PFSK-1 (cell line): ENCODE data around the gene MAP1LC3A.

Experiments used
- FOXP2 ChIP-seq: optimal IDR thresholded peaks from 2 replicates; pipeline ENCODE3; 2011; ENCODE audit warnings: borderline replicate concordance, control low read depth, inconsistent platforms; ENCODE audit not compliant: insufficient read depth; ENCODE audit errors: extremely low read length, extremely low read depth
- POLR2AphosphoS5 ChIP-seq: IDR thresholded peaks from 2 replicates; pipeline ENCODE4 v1.6.1; 2012; ENCODE audit warnings: low read depth, mild to moderate bottlenecking, control low read depth, low read length, moderate library complexity
- REST ChIP-seq, 2 experiments: IDR thresholded peaks; 2 replicates each; pipeline versions ENCODE4 v1.6.1 to v1.8.0; 2011 to 2012; ENCODE audit warnings: low read depth in 2 of 2, low read length in 2 of 2, control low read depth in 1 of 2, inconsistent platforms in 1 of 2, mild to moderate bottlenecking in 1 of 2, moderate library complexity in 1 of 2; ENCODE audit not compliant: insufficient read depth in 1 of 2
- SIN3A ChIP-seq: IDR thresholded peaks from 2 replicates; pipeline ENCODE4 v1.6.1; 2012; ENCODE audit warnings: mild to moderate bottlenecking, low read length, moderate library complexity, borderline replicate concordance; ENCODE audit not compliant: insufficient read depth
- TAF1 ChIP-seq: IDR thresholded peaks from 2 replicates; pipeline ENCODE4 v1.6.1; 2012; ENCODE audit warnings: low read length, control low read depth, borderline replicate concordance; ENCODE audit not compliant: insufficient read depth

DNA sequence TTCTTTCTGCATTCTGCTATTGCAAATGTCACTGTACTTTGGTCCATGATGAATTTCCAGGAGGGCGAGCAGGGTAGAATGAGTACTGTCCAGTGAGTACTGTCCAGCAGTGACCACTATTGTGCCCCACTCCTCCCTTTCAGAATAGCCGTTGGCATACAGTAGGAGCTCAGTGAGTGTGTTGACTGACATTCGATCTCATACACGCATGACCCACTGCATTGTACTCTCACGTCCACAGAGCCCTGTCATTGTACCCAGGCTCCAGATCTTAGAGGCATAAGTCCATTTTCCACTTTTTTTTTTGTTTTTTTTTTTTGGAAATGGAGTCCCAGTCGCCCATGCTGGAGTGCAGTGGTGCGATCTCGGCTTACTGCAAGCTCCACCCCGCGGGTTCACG, 34.1 kb upstream of the MAP1LC3A start:
- no peak for TF ChIP-seq REST (IDR thresholded peaks at IDR 0.05; ENCODE audit: insufficient read depth in 1 of 2, low read depth in 2 of 2, low read length in 2 of 2)
- no peak for TF ChIP-seq POLR2AphosphoS5
- TF ChIP-seq SIN3A = no peak
- TF ChIP-seq TAF1 = no peak
- no peak for TF ChIP-seq FOXP2
